ENCODE measurements around the gene HEBP1.

The HEBP1 gene

GRCh38 chr12:13041224-13041623 lies 41.2 kb upstream of the HEBP1 start:
- TF ChIP-seq, protein P1, sequence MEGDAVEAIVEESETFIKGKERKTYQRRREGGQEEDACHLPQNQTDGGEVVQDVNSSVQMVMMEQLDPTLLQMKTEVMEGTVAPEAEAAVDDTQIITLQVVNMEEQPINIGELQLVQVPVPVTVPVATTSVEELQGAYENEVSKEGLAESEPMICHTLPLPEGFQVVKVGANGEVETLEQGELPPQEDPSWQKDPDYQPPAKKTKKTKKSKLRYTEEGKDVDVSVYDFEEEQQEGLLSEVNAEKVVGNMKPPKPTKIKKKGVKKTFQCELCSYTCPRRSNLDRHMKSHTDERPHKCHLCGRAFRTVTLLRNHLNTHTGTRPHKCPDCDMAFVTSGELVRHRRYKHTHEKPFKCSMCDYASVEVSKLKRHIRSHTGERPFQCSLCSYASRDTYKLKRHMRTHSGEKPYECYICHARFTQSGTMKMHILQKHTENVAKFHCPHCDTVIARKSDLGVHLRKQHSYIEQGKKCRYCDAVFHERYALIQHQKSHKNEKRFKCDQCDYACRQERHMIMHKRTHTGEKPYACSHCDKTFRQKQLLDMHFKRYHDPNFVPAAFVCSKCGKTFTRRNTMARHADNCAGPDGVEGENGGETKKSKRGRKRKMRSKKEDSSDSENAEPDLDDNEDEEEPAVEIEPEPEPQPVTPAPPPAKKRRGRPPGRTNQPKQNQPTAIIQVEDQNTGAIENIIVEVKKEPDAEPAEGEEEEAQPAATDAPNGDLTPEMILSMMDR (IDR thresholded peaks at IDR 0.05): no peak

GRCh38 chr12:13039328-13039956 lies 39.4 kb upstream of the HEBP1 start:
- TF ChIP-seq, protein P1 (IDR thresholded peaks at IDR 0.05): no peak

GRCh38 chr12:13038491-13039161 lies 38.6 kb upstream of the HEBP1 start:
- TF ChIP-seq, protein P1 (IDR thresholded peaks at IDR 0.05): no peak

GRCh38 chr12:13036881-13037280 lies 36.8 kb upstream of the HEBP1 start:
- TF ChIP-seq, protein P1 (IDR thresholded peaks at IDR 0.05): no peak

- TF ChIP-seq, protein P1 (IDR thresholded peaks at IDR 0.05): no peak
Measured at GRCh38 chr12:13033476-13033875, 33.4 kb upstream of the HEBP1 start.

DNA sequence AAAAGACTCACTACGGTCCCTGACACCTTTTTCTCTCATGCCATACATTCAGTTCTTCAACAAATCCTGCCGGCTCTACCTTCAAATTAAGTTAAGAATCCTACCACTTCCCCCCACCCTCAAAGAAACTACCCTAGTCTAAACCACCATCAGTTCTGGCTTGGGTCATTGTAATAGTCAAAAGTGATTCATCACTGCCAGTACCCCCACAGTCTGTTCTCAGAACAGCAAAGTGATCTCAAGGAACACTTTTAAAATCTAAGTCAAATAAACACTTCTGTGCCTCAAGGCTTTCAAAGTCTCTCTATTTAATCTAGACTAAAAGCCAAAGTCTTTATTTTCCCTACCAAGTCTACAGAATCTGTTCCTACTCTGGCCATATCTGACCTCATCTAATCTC lies 32.1 kb upstream of the HEBP1 start:
- TF ChIP-seq, protein P1 (IDR thresholded peaks at IDR 0.05): no peak

- TF ChIP-seq, protein P1 (IDR thresholded peaks at IDR 0.05): no peak
Measured at GRCh38 chr12:13030541-13031291, 30.7 kb upstream of the HEBP1 start.

Measured in LNCAP (cell line).